H1 (cell line): ENCODE data around the gene RHBDF2. TPM values are rescaled to one million over a fixed set of nuclear protein-coding genes. Genes with fewer than 3 reads are reported as not detected.
A peak's percentile ranks its signal among the peaks of the same experiment; 100 is the strongest.

Source experiments
- BACH1 ChIP-seq: IDR thresholded peaks from 2 replicates; pipeline ENCODE4 v1.6.1; 2012; ENCODE audit warnings: low read length, improper control_type of control experiment
- EGR1 ChIP-seq: IDR thresholded peaks from 2 replicates; pipeline ENCODE4 v1.6.1; 2011; ENCODE audit warnings: low read depth, low read length, borderline replicate concordance
- FOSL1 ChIP-seq: IDR thresholded peaks from 2 replicates; pipeline ENCODE4 v1.6.1; 2011; ENCODE audit warnings: mild to moderate bottlenecking, low read depth, low read length, moderate library complexity; ENCODE audit not compliant: insufficient read depth
- NRF1 ChIP-seq: IDR thresholded peaks from 2 replicates; pipeline ENCODE4 v1.6.1; 2011; ENCODE audit warnings: mild to moderate bottlenecking, low read depth, low read length, improper control_type of control experiment
- POLR2A ChIP-seq, 2 experiments: IDR thresholded peaks; 1 replicate in 1 of 2; 2 replicates in 1 of 2; pipeline ENCODE4 v1.6.1; 2011; ENCODE audit warnings: low read depth in 2 of 2, low read length in 2 of 2, mild to moderate bottlenecking in 2 of 2; ENCODE audit errors: control extremely low read depth in 1 of 2
- POLR2AphosphoS5 ChIP-seq: IDR thresholded peaks from 2 replicates; pipeline ENCODE4 v1.6.1; 2011; ENCODE audit warnings: low read depth, low read length
- RXRA ChIP-seq: IDR thresholded peaks from 2 replicates; pipeline ENCODE4 v1.6.1; 2011; ENCODE audit warnings: low read depth, mild to moderate bottlenecking, low read length, moderate library complexity; ENCODE audit not compliant: insufficient read depth
- SP1 ChIP-seq: IDR thresholded peaks from 2 replicates; pipeline ENCODE4 v1.6.1; 2011; ENCODE audit warnings: low read depth, low read length
- SP2 ChIP-seq: IDR thresholded peaks from 2 replicates; pipeline ENCODE4 v1.6.1; 2012; ENCODE audit warnings: mild to moderate bottlenecking, low read length, inconsistent platforms
- polyA plus RNA-seq, 7 experiments: library from polyadenylated mRNA; depleted of rRNA in 3 of 7; stranded (reverse) in 5 of 7; unstranded in 2 of 7; fragments of >200 nt in 5 of 7; fragments of 200-250 nt in 2 of 7; gene quantifications; 1 replicate in 5 of 7; 2 replicates in 1 of 7; 4 replicates in 1 of 7; pipeline versions ENCODE4 v1.2.1 to v1.2.3, GENCODE V29; 2011 to 2013; ENCODE audit warnings: missing spikeins in 2 of 7, mixed read lengths in 2 of 7
- total RNA-seq: library from RNA; stranded (reverse); fragmentation: NEBNext Ultra II Directional; extraction: Animal tissue kit (Norgen Biotek cat#: 25700); gene quantifications from 2 replicates; pipeline ENCODE4 v1.2.1, GENCODE V29; 2021
- TF ChIP-seq, protein P1 (sequence below), 3 experiments: IDR thresholded peaks; 1 replicate in 2 of 3; 2 replicates in 1 of 3; pipeline versions ENCODE4 v1.5.1 to v1.6.1; 2011; ENCODE audit warnings: low read length in 3 of 3, mild to moderate bottlenecking in 3 of 3, inconsistent platforms in 2 of 3, low read depth in 1 of 3, moderate library complexity in 1 of 3; ENCODE audit not compliant: insufficient read depth in 1 of 3; ENCODE audit errors: control extremely low read depth in 1 of 3
- TF ChIP-seq, protein P2 (sequence below): IDR thresholded peaks from 2 replicates; pipeline ENCODE4 v1.6.1; 2011; ENCODE audit warnings: low read depth, mild to moderate bottlenecking, low read length; ENCODE audit not compliant: insufficient read depth

The RHBDF2 gene
- total and polyA plus RNA-seq, 2 of the 8 experiments (the other 6 are each of a cell fraction or from before 2014, with no cell fraction given): 21.2 to 25.9 TPM

DNA sequence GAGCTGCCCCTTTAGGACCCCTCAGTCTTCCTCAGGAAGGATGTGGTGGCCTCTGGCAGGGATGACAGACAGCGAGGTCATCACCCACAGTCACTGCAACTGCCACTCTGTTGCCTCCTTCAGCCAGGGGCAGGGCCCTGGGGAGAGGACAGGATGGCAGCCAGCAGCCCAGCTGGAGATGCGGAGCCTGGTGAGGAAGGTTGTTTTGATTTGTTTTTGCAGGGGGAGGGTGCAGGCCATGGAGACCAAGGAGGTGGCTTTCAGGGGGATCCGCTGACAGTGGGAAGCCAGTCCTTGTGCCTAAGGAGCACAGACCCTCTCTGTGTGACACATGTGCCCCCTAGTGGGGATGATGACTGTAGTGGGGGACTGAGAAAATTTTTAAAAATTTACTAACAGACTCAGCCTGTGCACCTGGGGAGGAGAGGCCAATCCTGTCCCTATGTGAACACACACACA, 46.0 kb upstream of the RHBDF2 start (continued):
- TF ChIP-seq, protein P1, sequence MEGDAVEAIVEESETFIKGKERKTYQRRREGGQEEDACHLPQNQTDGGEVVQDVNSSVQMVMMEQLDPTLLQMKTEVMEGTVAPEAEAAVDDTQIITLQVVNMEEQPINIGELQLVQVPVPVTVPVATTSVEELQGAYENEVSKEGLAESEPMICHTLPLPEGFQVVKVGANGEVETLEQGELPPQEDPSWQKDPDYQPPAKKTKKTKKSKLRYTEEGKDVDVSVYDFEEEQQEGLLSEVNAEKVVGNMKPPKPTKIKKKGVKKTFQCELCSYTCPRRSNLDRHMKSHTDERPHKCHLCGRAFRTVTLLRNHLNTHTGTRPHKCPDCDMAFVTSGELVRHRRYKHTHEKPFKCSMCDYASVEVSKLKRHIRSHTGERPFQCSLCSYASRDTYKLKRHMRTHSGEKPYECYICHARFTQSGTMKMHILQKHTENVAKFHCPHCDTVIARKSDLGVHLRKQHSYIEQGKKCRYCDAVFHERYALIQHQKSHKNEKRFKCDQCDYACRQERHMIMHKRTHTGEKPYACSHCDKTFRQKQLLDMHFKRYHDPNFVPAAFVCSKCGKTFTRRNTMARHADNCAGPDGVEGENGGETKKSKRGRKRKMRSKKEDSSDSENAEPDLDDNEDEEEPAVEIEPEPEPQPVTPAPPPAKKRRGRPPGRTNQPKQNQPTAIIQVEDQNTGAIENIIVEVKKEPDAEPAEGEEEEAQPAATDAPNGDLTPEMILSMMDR (IDR thresholded peaks at IDR 0.05; ENCODE audit: control extremely low read depth in 1 of 3, insufficient read depth in 1 of 3, low read depth in 1 of 3, low read length in 3 of 3): peak; percentile 63 to 82 (median 65)
- TF ChIP-seq POLR2AphosphoS5 (no peak), SP1 (no peak), SP2 (no peak), EGR1 (no peak), NRF1 (no peak), POLR2A (IDR thresholded peaks at IDR 0.05; ENCODE audit: control extremely low read depth in 1 of 2, low read depth in 2 of 2, low read length in 2 of 2) (no peak), RXRA (no peak), FOSL1 (no peak), BACH1 (no peak)
- TF ChIP-seq, protein P2, sequence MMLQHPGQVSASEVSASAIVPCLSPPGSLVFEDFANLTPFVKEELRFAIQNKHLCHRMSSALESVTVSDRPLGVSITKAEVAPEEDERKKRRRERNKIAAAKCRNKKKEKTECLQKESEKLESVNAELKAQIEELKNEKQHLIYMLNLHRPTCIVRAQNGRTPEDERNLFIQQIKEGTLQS: no peak
- TF ChIP-seq, all 59 proteins: peak for 3
